CD4-positive, alpha-beta T cell treated with Interleukin-15 for 1 hour (primary cell): ENCODE results near the gene FERMT3.
"Not testable (repeated sequence)": the region's sequence is repeated elsewhere in the genome, so short reads cannot be mapped to it uniquely, and the experiment has no call there.

Experiments used
- DNase-seq: peaks from one replicate; pipeline ENCODE4 v3.0.0-alpha.2; 2020

Gene FERMT3

GRCh38 chr11:64237484-64237951 is 31.0 kb downstream of the FERMT3 start:
- DNase-seq, result no peak

GRCh38 chr11:64238076-64238475 is 31.6 kb downstream of the FERMT3 start:
- no peak for DNase-seq

GRCh38 chr11:64238999-64239398 is 32.5 kb downstream of the FERMT3 start:
- no peak for DNase-seq

- DNase-seq, result peak; percentile 84
These were observed 33.3 kb downstream of the FERMT3 start for GRCh38 chr11:64239662-64240434.

GRCh38 chr11:64240435-64241240 is 34.1 kb downstream of the FERMT3 start, which contains the start of gene FKBP2:
Gene FKBP2, plus strand, starts transcription at chr11:64241095. Its CDS starts 1,293 bp downstream, at chr11:64242388.
- DNase-seq, result peak; percentile 99

- DNase-seq, result no peak
These were observed 34.6 kb downstream of the FERMT3 start for GRCh38 chr11:64241241-64241490.

- DNase-seq, result peak; percentile 99
These were observed 35.2 kb downstream of the FERMT3 start for GRCh38 chr11:64241491-64242374.

- DNase-seq, result no peak
These were observed 36.8 kb downstream of the FERMT3 start for GRCh38 chr11:64243236-64243854.

GRCh38 chr11:64244107-64244506 is 37.6 kb downstream of the FERMT3 start:
- no peak for DNase-seq

GRCh38 chr11:64244966-64245365 is 38.4 kb downstream of the FERMT3 start:
- no peak for DNase-seq

- peak; percentile 64 for DNase-seq
These were observed 38.9 kb downstream of the FERMT3 start for GRCh38 chr11:64245401-64245796.

GRCh38 chr11:64245797-64246620 is 39.5 kb downstream of the FERMT3 start:
- peak; percentile 81 for DNase-seq

GRCh38 chr11:64246621-64246870 is 40.0 kb downstream of the FERMT3 start:
- DNase-seq, result not testable (repeated sequence)

GRCh38 chr11:64246871-64247728 is 40.6 kb downstream of the FERMT3 start, which contains the start of gene PPP1R14B:
Gene PPP1R14B, minus strand, starts transcription at chr11:64246943. Its CDS starts 270 bp downstream, at chr11:64246673.
- peak; percentile 82 for DNase-seq

GRCh38 chr11:64247729-64248531 is 41.4 kb downstream of the FERMT3 start:
- DNase-seq, result no peak

GRCh38 chr11:64248578-64248977 is 42.1 kb downstream of the FERMT3 start:
- no peak for DNase-seq

- DNase-seq, result no peak
These were observed 42.5 kb downstream of the FERMT3 start for GRCh38 chr11:64249038-64249437.

GRCh38 chr11:64249563-64250414 is 43.3 kb downstream of the FERMT3 start:
- DNase-seq, result no peak

GRCh38 chr11:64250415-64251015 is 44.0 kb downstream of the FERMT3 start:
- no peak for DNase-seq
